NCI-H82 (cell line): ENCODE data around the gene ALOXE3.

Source experiments
- DNase-seq: peaks from one replicate; lab custom pipeline; 2025; lab: John Stamatoyannopoulos, UW

Gene ALOXE3

GRCh38 chr17:8141741-8142140, 23.4 kb upstream of the ALOXE3 start:
- DNase-seq = no peak

GRCh38 chr17:8141045-8141444, 22.7 kb upstream of the ALOXE3 start:
- DNase-seq = no peak

DNA sequence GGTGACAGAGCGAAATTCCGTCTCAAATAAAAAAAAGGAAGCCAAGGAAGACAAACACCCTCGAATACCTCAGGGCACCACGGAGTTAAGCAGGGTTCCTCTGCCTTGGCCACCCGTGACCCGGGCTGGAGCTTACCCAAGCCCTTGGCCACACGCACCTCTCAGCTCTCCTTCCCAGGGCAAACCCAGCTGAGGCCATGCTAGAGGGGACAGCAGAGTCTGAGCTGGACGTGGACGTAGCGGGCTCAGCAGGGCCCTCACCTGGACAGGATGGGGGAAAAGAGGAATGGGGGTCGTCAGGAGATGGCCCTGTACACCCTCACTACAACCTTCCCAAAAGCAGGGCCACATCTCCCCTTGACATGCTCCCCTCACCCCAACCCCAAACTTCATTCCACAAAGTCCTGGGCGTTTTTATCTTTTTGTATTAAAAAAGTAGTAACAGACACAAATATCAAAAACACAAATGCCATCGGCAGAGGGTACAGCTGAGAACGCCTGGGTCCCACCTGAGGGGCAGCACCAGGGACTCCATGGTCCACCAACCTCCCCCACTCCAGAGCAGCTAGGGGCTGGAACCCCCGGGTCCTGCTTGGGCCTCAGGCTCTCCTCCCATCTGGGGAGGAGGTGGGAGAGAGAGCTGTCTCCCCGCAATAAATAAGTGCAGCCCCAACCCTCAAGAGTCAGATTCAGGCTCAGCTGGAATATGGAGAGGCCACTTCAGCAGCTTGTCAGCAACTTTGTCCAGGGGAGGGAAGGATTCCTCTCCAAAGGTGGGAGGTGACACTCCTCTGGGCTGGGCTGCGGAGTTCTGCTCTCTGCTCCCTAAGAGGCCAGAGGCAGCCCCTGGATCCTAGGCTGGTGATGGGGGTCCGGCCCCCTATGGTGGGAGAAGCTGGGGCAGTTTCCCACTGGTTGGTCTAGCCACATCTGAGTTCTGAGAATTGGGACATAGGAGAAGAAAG, 22.0 kb upstream of the ALOXE3 start:
- DNase-seq = no peak

- DNase-seq = peak; percentile 100
Measured at GRCh38 chr17:8138672-8139371, 20.5 kb upstream of the ALOXE3 start.

DNA sequence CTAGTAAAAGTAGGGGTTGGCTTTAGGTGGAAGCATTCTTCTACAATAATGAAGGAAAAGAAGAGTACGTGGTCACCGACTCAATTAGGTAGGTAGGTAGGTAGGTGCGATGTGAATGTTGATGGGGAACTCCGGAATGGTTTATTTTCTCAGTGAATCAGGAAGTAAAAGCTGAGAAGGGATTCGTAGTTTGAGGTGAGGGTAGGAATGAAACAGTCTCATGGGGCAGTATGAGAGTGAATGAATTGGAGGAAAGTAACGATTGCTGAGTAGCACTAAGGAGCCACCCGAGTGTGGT, 20.0 kb upstream of the ALOXE3 start:
- no peak for DNase-seq

DNA sequence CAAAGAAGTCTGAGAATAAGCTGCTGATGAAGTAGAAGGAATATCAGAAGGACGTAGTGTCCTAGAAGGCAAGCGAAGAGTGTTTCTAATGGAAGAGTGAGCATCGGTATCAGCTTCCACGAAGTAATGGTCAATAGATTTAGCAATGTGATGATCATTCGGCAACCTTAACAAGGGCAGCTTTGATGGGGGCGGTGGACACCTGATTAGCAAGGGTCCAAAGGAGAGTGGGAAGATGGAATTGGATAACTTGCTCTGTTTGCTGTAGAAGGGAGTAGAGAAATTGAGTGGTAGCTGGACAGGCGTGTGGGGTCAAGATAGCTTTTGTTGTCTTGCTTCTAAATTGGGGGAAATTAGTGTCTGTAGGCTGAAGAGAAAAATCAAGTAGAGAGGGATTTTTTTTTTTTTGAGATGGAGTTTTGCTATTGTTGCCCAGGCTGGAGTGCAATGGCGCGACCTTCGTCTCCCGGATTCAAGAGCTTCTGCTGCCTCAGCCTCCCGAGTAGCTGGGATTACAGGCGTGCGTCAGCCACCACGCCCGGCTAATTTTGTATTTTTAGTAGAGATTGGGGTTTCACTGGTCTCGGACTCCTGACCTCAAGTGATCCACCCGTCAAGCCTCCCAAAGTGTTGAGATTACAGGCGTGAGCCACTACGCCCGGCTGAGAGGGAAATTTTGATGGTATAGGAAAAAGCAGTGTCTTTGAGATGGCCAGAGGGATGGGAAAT, 19.5 kb upstream of the ALOXE3 start:
- DNase-seq = no peak

DNA sequence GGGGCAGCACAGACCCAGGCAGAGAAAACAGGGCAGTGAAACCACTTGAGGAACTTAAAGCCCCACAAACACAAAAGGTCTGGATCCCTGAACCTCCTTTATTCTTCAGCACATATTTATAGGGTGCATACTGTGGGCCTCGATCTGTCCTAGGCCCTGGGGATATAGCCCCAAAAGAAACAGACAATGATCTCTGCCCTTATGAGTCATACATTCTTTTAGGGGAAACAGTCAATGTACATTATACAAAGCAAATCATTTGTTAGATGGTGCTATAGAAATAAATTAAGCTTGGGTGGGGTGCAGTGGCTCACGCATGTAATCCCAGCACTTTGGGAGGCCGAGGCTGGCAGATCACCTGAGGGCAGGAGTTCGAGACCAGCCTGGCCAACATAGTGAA, 15.6 kb upstream of the ALOXE3 start:
- no peak for DNase-seq

- DNase-seq = peak; percentile 45
Measured at GRCh38 chr17:8133399-8133798, 15.1 kb upstream of the ALOXE3 start.

- no peak for DNase-seq
Measured at GRCh38 chr17:8131844-8132441, 13.6 kb upstream of the ALOXE3 start.

DNA sequence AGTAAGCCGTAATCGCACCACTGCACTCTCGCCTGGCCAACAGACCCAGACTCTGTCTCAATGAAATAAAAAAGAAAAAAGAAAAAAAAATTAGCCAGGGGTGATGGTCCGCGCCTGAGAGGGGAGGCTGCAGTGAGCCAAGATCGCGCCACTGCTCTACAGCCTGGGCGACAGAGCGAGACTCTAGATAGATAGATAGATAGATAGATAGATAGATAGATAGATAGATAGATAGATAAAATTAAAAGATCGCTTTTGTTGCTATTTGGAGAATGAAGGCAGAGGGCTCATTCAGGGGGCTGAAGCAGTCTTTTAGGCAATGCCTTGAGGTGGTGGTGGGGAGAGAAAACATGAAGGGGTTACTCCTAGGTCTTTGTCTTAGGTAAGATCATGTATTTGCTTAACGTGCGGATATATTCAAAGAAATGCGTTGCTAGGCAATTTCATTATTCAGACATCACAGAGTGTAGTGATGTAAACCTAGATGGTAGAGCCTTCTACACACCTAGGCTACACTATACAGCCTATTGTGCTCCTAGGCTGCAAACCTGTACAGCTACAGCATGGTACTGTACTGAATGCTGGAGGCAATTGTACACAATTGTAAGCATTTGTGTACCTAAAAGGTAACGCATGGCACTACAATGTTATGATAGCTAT, 9.9 kb upstream of the ALOXE3 start:
- no peak for DNase-seq

DNA sequence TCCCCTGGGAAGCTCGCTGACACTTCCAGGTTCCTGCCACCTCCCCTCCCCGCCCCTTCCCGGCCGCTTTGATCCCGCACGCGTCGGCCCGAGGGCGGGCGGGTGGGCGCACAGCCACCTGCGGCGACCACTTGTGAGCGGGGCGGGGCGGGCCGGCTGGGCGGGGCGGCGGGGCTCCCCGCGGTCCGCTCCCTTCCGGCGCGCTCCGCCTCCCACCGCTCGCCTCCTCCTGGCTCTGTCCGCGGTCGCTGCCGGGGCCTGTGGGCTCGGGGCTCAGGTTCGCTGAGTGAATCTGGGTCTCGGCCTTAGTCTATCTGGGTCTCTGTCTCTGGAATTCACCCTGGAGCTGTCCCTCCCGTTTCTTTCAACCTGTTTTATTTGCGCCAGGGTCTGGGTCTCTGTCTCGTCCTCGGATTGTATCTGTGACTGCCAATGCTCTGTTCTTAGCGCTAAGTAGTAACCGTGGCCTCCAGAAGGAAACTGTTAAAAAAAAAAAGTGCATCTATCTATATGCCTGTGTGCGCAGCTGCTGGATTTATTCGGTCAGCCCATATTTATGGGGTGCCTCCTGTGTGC, 8.3 kb upstream of the ALOXE3 start:
- DNase-seq = peak; percentile 89

- peak; percentile 89 for DNase-seq
Measured at GRCh38 chr17:8125947-8126490, 7.7 kb upstream of the ALOXE3 start.

DNA sequence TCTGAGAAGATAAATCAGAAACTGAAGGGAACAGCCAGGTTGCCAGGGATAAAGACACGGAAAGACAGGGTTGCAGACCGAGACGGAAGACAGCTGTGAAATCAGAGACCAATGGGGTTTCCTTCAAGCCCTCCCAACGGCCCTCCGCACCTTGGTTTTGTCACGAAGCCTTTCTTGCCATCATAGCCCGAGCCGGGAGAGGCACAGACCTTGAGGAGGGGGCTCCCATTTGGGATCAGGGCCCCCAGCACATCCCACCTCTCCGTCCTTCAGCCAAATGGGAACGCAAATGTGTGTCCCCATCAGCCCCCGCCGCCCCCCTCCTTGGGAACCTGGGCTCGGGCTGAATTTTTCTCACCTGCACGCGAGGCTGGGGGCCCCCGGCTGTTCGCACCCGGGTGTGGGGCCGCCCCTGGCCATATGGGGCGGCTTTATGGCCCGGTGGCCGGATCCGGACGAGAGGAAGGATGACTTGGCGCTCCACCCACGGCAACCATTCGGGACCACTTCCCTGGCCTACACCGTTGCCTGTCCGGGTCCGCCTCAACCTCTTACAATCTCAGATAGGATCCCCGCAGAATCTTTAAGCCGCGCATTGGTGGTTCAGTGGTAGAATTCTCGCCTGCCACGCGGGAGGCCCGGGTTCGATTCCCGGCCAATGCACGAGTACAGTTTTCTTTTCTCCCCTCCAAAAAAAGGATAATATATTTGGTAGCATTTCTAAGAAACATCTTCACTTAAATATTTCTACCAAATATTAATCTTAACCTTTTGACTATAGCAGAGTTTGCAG, 7.0 kb upstream of the ALOXE3 start:
- DNase-seq = peak; percentile 95

DNA sequence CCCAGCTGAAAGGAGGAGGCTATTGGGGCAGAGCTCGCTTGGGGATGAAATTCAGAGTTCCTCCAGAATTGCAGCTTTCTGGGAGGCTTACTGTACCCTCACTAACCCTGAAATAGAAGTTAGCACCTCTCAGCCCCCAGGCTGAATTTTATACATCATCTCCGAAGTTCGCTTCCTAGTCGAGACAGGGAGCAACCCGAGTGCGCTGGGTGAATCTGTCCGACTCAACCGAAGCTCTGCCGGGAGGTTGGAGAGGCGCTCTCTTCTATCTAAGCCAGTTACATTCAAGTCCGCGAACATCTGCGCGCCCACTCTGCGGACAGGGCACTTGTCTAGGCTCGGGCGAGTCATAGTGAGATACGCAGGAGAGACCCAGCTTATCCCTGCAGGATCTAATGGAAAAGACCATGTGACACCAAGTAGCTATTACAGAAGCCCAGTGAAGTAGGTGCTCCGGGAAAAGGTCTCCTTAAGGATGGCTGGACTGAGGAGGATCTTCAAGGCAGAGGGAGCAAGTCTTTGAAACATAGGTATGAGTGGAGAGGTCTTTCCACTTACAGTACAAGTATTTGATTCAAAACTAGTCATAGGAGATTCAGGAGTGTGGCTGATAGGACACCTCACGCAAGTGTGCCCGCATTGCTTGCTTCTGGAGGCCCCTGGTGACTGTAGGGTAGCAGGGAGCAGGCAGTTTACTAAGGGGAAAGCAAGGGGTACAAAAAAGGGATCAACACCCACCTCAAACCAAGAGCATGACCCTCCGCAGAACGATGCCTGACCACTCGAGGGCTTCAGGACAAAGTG, 6.2 kb upstream of the ALOXE3 start:
- DNase-seq = peak; percentile 76

GRCh38 chr17:8123695-8124349, 5.5 kb upstream of the ALOXE3 start, which contains the start of gene HES7:
TSS of gene HES7 (minus strand) at chr17:8124106. CDS start at chr17:8124084, 22 bp downstream.
- DNase-seq = peak; percentile 89

- peak; percentile 63 for DNase-seq
Measured at GRCh38 chr17:8122924-8123694, 4.8 kb upstream of the ALOXE3 start.

DNA sequence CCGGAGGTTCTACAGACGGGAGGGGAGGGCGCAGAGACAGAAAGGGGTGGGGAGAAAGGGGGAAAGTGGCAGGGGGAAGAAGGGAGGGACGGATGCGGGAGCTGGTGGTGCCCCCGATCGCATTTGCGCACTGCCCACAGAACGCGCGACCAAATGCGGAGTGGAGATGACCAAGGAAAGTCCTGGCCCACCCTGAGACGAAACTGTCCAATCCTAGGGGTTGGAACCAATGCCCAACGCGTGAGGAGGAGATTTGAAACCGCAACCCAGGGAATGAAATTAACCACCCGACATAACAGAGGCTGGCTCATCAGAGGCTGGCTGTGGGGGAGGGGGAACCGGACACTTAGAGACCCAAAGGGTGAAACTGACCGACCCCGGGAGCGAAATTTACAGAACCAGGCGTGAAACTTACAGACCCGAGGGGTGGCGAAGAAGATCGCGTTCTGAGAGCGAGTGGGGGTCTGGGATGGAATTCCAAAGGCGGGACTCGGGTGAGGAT, 4.2 kb upstream of the ALOXE3 start:
- DNase-seq = peak; percentile 63
